ENCODE measurements around the gene SIVA1.

Gene SIVA1

GRCh38 chr14:104729835-104730181 lies 23.1 kb upstream of the SIVA1 start:
- ChIA-PET POLR2A (ENCODE audit: low non-redundant PET) (no interaction called here), CTCF (no interaction called here)
- peak overlapping the region; percentile 99 for H3K27ac ChIP-seq
- DNase-seq (ENCODE audit: low spot score) = no peak
- TF ChIP-seq, protein P1, sequence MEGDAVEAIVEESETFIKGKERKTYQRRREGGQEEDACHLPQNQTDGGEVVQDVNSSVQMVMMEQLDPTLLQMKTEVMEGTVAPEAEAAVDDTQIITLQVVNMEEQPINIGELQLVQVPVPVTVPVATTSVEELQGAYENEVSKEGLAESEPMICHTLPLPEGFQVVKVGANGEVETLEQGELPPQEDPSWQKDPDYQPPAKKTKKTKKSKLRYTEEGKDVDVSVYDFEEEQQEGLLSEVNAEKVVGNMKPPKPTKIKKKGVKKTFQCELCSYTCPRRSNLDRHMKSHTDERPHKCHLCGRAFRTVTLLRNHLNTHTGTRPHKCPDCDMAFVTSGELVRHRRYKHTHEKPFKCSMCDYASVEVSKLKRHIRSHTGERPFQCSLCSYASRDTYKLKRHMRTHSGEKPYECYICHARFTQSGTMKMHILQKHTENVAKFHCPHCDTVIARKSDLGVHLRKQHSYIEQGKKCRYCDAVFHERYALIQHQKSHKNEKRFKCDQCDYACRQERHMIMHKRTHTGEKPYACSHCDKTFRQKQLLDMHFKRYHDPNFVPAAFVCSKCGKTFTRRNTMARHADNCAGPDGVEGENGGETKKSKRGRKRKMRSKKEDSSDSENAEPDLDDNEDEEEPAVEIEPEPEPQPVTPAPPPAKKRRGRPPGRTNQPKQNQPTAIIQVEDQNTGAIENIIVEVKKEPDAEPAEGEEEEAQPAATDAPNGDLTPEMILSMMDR (conservative IDR thresholded peaks at IDR 0.05; ENCODE audit: low read depth) = no peak

DNA sequence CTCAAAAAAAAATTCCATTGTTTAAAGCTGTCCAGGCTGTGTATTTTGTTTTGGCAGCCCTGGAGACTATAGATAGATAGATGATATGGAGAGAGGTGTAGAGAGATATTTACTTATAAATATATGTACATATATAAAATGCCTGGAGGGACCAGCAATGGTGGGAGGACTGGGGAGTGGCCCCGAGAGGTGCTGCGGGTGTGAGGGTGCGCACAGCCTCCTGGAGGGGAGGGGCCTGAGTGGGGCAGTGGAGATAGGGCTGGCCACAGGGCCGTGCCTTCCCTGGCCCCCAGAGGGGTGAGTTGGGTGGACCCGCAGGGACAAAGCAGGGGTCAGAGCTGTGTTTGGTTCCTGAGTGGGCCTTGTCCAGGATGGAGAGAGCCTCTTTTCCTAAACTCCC lies 22.5 kb upstream of the SIVA1 start:
- peak overlapping the region; percentile 99 for H3K27ac ChIP-seq
- ChIA-PET CTCF (interaction anchor here (1.0 to 1.8 kb wide), 2 partner anchors 15 to 22 kb away, joined by 4 to 7 read pairs; partner anchors contain the start of gene SIVA1), POLR2A (ENCODE audit: low non-redundant PET) (interaction anchor here (1.0 kb wide), 1 partner anchor 79 kb away, joined by 3 read pairs; no protein-coding TSS in a partner anchor)
- DNase-seq (ENCODE audit: low spot score) = no peak
- TF ChIP-seq, protein P1 (conservative IDR thresholded peaks at IDR 0.05; ENCODE audit: low read depth) = no peak

GRCh38 chr14:104731320-104732294 lies 21.3 kb upstream of the SIVA1 start:
- TF ChIP-seq, protein P1 (conservative IDR thresholded peaks at IDR 0.05; ENCODE audit: low read depth) = peak; percentile 45
- POLR2A ChIA-PET (ENCODE audit: low non-redundant PET) = interaction anchor here (1.0 to 1.2 kb wide), 2 partner anchors 9 to 81 kb away, joined by 3 read pairs; no protein-coding TSS in a partner anchor
- peak overlapping the region; percentile 99 for H3K27ac ChIP-seq
- CTCF ChIA-PET = interaction anchor here (0.6 to 1.8 kb wide), 6 partner anchors 14 to 474 kb away, joined by 3 to 7 read pairs (median 4); partner anchors contain the start of gene SIVA1
- DNase-seq (ENCODE audit: low spot score) = no peak

DNA sequence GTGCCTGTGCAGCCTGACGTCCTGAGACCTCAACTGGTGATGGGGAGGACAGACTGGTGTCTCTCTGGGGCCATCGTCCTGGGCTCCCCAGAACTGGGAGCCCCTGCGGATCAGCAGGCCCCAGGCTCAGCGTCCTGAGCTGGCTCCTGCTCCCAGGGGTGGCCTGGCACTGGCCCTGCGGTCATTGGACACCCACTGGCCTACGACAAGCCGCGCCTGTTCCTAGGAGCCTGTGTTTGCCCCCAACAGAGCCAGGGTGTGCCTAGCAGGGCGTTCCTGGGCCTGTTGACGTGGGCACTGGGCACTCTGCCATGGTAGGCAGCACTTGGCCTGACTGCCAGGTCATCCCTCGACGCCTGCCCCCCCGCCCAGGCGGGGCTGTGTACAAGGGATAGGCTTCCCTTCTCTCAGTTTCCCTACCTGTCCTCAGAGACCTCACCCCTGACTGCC lies 20.6 kb upstream of the SIVA1 start:
- peak overlapping the region; percentile 99 for H3K27ac ChIP-seq
- peak; percentile 76 for DNase-seq (ENCODE audit: low spot score)
- CTCF ChIA-PET = interaction anchor here (0.7 to 2.0 kb wide), 4 partner anchors 9 to 473 kb away, joined by 4 to 8 read pairs (median 6); partner anchors contain the start of genes ADSS1 and SIVA1
- POLR2A ChIA-PET (ENCODE audit: low non-redundant PET) = interaction anchor here (1.2 kb wide), 1 partner anchor 10 kb away, joined by 3 read pairs; no protein-coding TSS in a partner anchor
- TF ChIP-seq, protein P1 (conservative IDR thresholded peaks at IDR 0.05; ENCODE audit: low read depth) = no peak

GRCh38 chr14:104732931-104733681 lies 19.8 kb upstream of the SIVA1 start:
- peak overlapping the region; percentile 99 for H3K27ac ChIP-seq
- ChIA-PET POLR2A (ENCODE audit: low non-redundant PET) (interaction anchor here (0.6 kb wide), 2 partner anchors 8 to 73 kb away, joined by 3 to 6 read pairs; no protein-coding TSS in a partner anchor), CTCF (interaction anchor here (0.6 to 2.0 kb wide), 2 partner anchors 10 to 102 kb away, joined by 4 to 8 read pairs; partner anchors contain the start of gene ADSS1)
- DNase-seq (ENCODE audit: low spot score) = peak; percentile 71
- TF ChIP-seq, protein P1 (conservative IDR thresholded peaks at IDR 0.05; ENCODE audit: low read depth) = no peak

Measured in RWPE1 (cell line).